ENCODE measurements around the gene TUBB4A.
A peak's percentile ranks its signal among the peaks of the same experiment; 100 is the strongest.

Gene TUBB4A

GRCh38 chr19:6465663-6466062 lies 36.4 kb downstream of the TUBB4A start:
- DNase-seq: no peak

DNA sequence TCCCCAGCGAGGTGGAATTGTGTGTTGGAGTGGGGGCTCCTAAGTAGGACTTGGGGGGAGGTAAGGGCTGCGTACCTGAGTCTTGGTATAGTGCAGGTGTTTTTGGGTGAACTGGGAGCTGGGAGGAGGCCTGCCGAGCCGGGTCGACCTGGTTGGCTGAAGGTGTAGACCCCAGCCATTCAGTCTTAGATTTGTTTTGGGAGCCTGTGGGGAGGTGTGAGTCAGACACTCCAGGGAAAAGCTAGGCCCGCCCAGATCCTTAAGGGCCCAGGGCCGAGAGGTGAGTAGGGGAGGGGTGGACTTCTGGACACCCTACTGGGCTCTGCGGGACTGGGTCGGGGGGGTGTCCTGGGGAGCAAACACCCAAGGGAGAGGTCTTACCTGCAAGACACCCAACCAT lies 37.1 kb downstream of the TUBB4A start:
- no peak for DNase-seq

GRCh38 chr19:6464070-6464873 lies 37.8 kb downstream of the TUBB4A start, which contains the start of gene CRB3:
Gene CRB3, plus strand, starts transcription at chr19:6464271. Its CDS starts 431 bp downstream, at chr19:6464702.
- peak; percentile 49 for DNase-seq

DNA sequence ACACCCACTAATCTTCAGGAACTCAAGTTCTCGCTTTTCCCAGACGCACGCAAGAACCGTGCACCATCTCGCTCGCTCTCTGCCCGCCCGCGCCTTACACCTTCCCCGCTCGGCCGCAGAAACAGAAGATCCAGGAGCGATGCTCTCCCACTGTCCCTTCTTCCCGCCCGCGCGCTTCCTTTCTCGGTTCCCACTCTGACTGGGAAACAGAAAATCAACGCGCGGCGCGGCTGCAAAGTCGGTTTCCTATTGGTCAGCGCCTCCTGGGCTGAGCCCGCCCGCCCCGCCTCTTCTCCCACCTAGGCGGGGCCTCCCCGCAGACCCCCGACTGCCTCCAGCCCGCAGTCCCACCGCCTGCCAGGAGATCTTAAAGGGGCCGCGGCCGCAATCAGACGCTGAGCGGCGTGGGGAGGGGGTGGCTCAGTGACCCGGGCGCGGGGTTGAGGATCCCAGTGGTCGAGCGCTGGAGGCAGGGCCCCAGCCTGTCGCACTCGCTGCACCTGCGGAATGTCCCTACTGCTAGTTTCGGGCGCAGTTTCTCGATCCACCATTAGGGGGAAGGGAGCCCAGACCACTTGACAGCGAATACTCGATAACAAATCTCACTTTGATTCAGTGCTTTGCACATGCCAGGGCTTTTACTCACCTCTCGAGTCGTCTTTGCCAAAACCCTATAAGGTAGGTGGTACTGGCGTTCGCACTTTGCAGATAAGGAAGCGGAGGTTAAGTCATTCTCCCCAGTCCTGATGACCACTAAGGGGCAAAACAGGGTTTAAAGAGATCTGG lies 41.8 kb downstream of the TUBB4A start:
- peak; percentile 80 for DNase-seq

DNA sequence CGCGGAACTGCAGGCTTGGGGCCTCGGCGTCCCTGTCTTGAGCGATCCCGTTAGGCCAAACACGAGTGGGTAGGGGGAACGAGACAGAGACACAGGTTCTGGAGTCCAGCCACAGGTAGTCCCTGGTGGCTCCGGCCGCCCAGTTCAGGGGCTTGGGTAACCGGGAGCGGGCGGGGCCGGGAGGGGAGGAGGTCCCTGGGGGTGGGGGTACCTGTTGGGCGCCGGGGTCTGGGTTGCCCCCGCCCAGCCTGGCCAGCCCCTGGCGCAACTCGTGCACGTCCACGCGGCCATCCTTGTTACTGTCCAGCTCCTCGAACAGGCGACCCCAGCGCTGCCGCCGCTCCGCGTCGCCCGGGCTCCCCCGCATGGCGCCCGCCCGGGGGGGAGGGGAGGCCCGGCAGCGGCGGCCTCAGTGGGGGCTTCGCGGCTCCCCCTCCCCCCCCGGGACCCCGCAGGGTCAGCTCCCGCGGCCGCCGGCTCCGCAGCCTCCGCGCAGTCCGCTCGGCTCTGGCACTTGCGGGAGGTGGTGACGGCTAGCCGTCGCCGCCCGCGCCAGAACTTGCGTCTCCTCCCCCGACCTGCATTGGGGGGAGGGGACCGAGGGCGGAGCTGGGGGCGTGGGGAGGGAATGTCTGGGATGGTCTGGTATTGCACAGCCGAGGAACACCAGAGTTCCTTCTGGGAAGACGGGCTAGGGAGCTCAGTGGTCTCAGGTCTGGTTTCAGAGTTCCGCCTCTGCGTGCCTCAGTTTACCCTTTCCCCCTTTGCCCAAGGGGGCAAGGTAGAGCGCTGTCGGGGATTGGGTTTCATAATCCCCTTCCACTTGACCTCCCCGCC lies 42.6 kb downstream of the TUBB4A start, which contains the start of gene SLC25A23:
Gene SLC25A23, minus strand, starts transcription at position 531 of the 837 bp plus-strand sequence. Its CDS starts 164 bp downstream, at position 367.
- peak; percentile 55 for DNase-seq

- no peak for DNase-seq
Measured at GRCh38 chr19:6458695-6459261, 43.3 kb downstream of the TUBB4A start.

DNA sequence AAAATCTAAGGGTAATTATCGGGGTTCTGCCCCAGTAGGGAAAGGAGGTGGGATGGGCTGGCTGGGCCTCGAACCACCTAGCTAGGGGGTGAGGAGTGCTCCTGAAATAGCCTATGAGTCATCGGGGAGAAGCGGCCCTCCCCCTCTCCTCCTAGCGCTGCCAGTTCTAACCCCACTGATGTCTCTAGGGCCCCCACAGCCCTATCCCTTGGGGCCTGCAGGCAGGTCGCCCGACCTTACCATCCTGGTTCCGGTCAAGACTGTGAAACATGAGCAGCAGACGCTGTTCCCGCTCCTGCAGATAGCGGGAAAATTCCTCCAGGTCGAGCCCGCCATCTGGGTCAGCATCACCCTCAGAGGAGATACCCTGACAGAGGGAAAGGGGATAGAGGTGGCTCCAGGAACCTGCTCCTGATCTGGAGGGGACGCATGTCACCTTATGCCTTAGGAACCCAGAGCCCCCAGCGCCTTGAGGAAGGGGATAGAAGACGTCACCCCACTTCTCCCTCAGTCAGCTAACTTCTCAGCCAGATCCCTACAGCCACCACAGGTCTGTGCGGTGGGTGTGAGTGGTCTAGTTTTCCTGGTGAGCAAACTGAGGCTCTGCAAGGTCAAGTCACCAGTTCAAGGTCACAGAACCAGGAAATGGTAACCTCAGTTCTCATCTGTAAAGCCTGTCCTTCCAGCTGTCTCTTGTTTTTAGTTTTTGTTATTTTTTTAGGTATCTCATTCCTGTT lies 44.0 kb downstream of the TUBB4A start:
- no peak for DNase-seq

GRCh38 chr19:6455924-6456323 lies 46.2 kb downstream of the TUBB4A start:
- DNase-seq: no peak

DNA sequence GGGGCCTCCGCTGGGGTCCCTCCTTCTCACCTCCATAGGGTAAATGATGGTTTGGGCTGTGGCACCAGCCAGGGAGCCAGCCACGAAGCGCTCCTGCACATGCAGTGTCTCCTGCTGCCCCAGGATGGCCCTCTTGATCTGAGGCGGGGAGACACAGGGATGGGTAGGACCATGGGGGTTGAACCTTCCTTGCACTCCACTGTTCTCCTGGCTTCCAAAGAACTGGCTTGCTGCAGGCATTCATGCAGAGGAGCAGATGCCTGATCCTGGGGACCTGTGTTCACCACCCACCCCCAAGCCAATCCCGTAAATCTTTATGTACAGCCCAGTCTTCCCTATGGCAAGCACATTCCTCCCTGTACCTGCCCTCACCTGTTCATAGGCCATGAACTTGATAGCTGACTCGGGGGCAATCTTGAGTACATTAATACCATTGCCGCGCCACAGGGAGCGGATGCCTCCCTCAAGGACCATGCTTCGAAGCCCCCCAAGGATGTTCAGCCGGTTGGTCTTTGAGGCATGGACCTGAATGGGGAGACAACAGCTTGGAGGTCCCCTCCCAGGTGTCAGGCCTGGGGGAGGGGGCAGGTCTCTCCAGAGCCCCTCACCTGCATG lies 48.1 kb downstream of the TUBB4A start:
- DNase-seq: no peak

GRCh38 chr19:6452899-6453298 lies 49.2 kb downstream of the TUBB4A start:
- DNase-seq: no peak

DNA sequence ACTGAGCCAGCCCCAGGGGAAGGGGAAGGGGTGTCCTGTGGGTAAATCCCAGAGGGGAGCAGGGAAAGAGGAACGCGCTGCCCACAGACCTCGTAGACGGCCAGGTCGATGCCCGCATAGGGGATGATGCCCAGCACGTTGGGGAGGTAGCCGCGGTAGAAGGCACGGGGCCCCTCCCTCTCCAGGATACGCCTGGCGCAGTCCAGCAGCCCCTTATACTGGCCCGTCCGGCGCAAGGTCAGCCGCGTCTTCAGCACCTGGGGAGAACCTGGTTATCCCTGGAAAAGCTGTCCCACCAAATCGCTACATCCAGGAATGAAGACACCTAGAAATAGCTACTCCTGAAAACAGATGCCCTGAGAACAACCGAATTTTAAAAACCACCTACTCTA lies 49.9 kb downstream of the TUBB4A start:
- DNase-seq: no peak

DNA sequence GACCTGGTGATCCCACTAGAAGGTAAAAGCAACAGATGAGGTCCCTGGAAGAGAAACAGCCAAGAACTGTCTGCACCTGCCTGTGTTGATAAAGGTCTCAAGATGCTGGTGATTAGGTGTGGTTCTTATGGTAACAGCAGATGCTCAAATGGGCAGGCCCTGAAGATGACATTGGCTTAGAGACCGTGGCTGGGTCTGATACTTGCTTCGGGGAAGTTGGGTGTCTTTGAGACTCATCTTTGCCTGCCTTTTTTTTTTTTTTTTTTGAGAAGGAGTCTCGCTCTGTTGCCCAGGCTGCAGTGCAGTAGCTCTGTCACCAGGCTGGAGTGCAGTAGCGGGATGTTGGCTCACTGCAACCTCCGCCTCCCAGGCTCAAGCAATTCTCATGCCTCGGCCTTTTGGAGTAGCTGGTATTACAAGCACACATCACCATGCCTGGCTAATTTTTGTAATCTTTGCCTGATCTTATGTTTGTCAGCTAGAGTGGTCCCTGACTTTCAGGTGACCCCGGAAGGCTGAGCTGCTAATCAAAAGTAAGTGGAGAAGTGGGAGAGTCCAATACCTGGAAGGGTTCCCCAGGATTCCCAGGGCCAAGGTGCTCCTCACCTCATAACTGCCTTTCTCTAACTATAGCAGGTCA lies 50.4 kb downstream of the TUBB4A start:
- no peak for DNase-seq

DNA sequence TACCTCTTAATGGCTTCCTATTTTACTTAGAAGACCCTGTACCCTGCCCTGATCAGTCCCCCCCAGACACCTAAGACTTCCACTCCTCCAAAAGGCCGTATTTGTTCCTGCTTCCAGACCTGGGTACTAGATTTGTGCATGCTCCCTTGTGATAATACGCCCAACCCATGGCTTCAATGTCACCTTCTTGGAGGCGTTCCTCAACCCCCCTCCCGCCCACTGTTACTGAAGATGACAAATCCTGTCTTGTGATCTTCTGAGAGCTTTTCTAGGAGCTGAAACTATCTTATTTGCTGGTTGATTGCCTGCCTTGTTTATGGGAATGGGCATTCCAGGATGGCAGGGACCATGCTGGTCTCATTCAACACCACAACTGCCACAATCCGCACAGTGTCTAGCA lies 51.9 kb downstream of the TUBB4A start:
- no peak for DNase-seq

DNA sequence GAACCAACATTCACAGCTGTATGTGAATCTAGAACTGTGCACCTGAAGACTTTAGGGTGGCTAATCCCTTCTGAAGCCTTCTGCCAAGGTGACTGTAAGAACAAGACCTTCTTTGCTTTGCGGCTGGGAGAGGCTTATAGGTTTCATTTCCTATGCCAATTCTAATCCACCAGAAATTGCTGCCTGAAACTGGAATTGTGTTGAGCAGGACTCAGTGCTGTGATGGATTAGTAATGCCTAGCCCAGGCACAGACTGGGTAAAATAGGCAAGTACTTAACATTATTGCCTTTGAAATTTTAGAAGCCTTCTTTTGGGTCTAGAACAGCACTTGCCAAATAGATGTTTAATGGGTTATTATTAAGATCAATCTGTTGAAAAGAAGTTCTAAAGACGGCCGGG lies 54.1 kb downstream of the TUBB4A start:
- DNase-seq: no peak

DNA sequence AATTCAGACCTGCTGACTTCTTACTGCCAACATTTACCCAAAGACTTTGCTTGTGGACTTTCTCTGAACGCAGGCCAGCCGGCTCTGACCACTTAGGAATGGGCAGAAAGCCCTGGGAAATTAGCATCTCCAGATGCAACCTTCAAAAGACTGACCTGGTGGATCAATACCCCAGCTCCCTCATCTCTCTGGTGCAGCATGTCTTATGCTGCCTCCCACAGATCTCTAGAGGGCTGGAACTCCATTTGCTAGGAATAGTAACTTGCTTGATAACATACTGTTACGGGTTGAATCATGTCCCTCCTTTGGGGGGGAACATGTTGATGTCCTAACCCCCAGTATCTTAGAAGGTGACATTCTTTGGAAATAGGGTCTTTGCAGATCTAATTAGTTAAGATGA lies 55.7 kb downstream of the TUBB4A start:
- no peak for DNase-seq

Data from activated CD4-positive, CD25-positive, alpha-beta regulatory T cell treated with anti-CD3 and anti-CD28 coated beads, Interleukin-2, amount 50 U/mL, for 72 hours (primary cell).